ENCODE measurements around the gene EBF3.

Gene EBF3

GRCh38 chr10:129841590-129841989, 122.5 kb downstream of the EBF3 start:
- TF ChIP-seq CTCF (conservative IDR thresholded peaks at IDR 0.05): no peak
- H3K27ac ChIP-seq: no peak overlapping the region

GRCh38 chr10:129841071-129841470, 123.0 kb downstream of the EBF3 start:
- no peak overlapping the region for H3K27ac ChIP-seq
- TF ChIP-seq CTCF (conservative IDR thresholded peaks at IDR 0.05): no peak

GRCh38 chr10:129840196-129840590, 123.9 kb downstream of the EBF3 start:
- no peak overlapping the region for H3K27ac ChIP-seq
- no peak for TF ChIP-seq CTCF (conservative IDR thresholded peaks at IDR 0.05)

- H3K27ac ChIP-seq: no peak overlapping the region
- TF ChIP-seq CTCF (conservative IDR thresholded peaks at IDR 0.05): no peak
Measured at GRCh38 chr10:129839285-129840195, 124.5 kb downstream of the EBF3 start.

- H3K27ac ChIP-seq: no peak overlapping the region
- TF ChIP-seq CTCF (conservative IDR thresholded peaks at IDR 0.05): no peak
Measured at GRCh38 chr10:129838794-129839193, 125.3 kb downstream of the EBF3 start.

- no peak for TF ChIP-seq CTCF (conservative IDR thresholded peaks at IDR 0.05)
Measured at GRCh38 chr10:129837909-129838582, 126.0 kb downstream of the EBF3 start.

GRCh38 chr10:129836253-129836652, 127.8 kb downstream of the EBF3 start:
- no peak overlapping the region for H3K27ac ChIP-seq
- TF ChIP-seq CTCF (conservative IDR thresholded peaks at IDR 0.05): no peak

More at GRCh38 chr10:129837909-129838582, 126.0 kb downstream of the EBF3 start:
- no peak overlapping the region for H3K27ac ChIP-seq
